ENCODE results near the gene DUSP8.

DUSP8 gene

DNA sequence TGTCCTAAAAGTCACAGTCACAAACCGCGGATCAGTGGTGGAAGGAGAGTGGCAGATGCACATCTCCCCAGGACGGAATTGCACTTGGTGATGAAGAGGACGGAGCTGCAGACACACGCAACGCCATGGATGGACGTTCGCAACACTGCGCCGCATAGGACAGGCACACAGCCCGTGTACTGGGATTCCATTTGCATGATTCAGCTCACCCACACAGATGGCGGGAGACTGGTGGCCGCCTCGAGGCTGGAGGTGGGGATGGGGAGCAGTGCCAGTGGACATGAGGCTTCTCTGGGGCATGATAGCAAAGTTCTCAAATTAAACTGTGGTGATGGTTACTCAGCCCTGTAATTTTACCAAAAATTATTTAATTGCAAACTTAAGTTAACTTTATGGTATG lies 37.4 kb downstream of the DUSP8 start:
- TF ChIP-seq GATA2 (IDR thresholded peaks at IDR 0.05; ENCODE audit: low read depth, low read length) (no peak), GATA3 (IDR thresholded peaks at IDR 0.05; ENCODE audit: low read depth, low read length) (no peak)

- no peak for TF ChIP-seq GATA2 (IDR thresholded peaks at IDR 0.05; ENCODE audit: low read depth, low read length)
- TF ChIP-seq GATA3 (IDR thresholded peaks at IDR 0.05; ENCODE audit: low read depth, low read length) = no peak
Measured at GRCh38 chr11:1534171-1534570, 37.9 kb downstream of the DUSP8 start.

GRCh38 chr11:1533342-1533725 lies 38.7 kb downstream of the DUSP8 start:
- TF ChIP-seq GATA3 (IDR thresholded peaks at IDR 0.05; ENCODE audit: low read depth, low read length) (no peak), GATA2 (IDR thresholded peaks at IDR 0.05; ENCODE audit: low read depth, low read length) (no peak)

DNA sequence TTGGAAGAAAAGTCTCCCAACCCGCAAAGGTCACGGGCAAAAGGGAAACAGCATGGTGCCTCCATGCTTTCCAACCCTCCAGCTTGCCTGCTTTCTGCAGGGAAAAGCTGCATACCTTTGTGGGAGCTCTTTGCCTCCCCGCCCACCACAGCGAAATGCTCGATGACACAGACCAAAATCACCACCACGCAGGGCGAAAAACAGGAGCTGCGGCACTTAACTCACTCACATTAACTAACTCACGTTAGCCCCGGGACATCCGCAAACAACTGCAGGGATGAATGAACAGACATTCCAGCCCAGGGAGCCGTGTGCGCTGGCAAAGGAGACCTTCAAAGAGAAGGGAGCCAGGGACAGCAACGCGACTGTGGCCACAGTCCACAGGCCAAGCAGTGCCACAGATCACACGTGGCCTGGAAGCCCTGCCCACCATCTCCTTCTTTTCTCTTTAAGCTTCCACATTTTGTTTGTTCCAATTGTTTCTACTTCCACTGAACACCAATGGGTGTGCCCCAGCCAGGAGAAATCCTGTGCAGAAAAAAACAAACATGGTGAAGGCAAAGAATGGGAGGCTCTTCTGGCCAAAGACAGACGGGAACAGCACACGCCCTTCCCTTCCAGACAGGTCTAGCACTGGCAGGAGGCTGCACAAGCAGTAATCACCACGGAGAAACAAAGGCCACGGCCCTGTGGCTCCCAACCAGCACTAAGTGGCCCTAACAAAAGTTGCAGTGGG lies 39.3 kb downstream of the DUSP8 start:
- TF ChIP-seq GATA2 (IDR thresholded peaks at IDR 0.05; ENCODE audit: low read depth, low read length) (no peak), GATA3 (IDR thresholded peaks at IDR 0.05; ENCODE audit: low read depth, low read length) (no peak)

DNA sequence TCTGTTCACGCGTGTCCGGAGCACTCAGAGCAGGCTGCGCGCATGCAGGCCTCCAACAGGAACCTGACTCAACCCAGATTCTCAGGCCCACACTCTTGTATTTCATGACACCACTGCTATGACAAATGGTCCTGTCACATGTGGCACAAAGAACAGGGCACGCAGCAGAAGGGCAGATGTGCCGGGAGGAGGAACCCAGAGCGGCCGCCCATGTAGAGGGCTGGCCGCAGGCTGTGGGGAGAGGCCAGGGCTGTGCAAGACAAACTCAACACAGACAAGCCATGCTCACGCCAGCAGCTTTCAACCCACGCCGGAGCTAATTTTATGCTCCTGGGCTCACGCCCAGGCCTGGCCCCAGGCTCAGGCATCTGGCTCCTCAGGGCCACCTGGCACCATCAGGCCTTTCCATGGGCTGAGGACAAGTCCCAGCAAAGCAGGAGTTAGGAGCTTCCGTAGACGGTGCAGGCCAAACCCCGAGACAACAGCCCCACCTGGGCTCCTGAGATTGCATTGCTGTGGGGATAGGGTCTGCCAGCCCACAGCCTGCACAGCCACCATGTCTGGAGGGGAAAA lies 40.0 kb downstream of the DUSP8 start:
- TF ChIP-seq GATA3 (IDR thresholded peaks at IDR 0.05; ENCODE audit: low read depth, low read length) = no peak
- no peak for TF ChIP-seq GATA2 (IDR thresholded peaks at IDR 0.05; ENCODE audit: low read depth, low read length)

DNA sequence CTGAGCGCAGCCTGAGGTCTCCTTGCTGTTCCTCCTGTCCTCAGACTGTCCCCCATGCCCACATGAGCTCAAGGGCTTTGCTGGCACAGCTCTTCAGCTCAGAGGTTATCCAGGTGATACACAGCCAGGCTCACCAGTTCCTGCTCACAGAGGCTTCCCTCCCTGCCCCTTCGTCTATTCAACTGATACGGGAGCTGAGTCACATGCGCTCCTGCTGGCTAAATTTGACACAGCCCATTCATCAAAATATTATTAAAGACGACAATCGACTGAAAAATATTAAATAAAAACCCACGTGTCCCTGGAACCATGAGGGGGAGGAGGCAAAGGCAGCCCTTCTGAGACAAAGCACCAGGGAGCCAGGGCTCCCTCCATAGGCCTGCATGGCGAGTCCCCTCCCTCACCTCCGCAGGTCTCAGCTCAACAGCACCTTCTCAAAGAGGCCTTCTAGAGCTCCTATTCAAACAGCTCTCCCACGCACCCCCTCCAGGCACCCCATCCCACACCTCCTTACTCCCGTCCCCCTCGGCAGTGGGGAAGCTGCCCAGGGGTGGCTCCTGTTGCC lies 40.5 kb downstream of the DUSP8 start:
- TF ChIP-seq GATA2 (IDR thresholded peaks at IDR 0.05; ENCODE audit: low read depth, low read length) (no peak), GATA3 (IDR thresholded peaks at IDR 0.05; ENCODE audit: low read depth, low read length) (no peak)

- TF ChIP-seq GATA2 (IDR thresholded peaks at IDR 0.05; ENCODE audit: low read depth, low read length) (no peak), GATA3 (IDR thresholded peaks at IDR 0.05; ENCODE audit: low read depth, low read length) (no peak)
Measured at GRCh38 chr11:1530686-1531448, 41.2 kb downstream of the DUSP8 start.

DNA sequence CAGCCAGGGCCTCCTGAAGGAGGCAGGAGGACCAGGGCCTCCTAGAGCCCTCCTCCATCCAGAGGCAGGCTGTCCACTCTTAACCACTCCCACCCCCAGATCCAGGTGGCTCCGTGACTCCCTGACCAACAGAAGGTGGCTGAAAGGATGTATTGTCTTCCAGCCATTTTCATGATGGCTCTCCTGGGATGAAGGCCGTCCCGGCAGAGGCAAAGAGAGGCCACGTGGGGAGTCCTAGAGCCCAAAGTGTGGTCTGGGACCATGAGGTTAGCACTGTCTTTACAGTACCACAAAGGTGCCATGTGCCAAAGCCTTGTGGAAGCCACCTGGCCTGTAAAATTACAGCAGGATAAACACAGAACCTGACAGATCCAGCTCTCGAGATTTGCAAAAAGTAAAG lies 42.3 kb downstream of the DUSP8 start:
- TF ChIP-seq GATA2 (IDR thresholded peaks at IDR 0.05; ENCODE audit: low read depth, low read length) = no peak
- no peak for TF ChIP-seq GATA3 (IDR thresholded peaks at IDR 0.05; ENCODE audit: low read depth, low read length)

- TF ChIP-seq GATA2 (IDR thresholded peaks at IDR 0.05; ENCODE audit: low read depth, low read length) (no peak), GATA3 (IDR thresholded peaks at IDR 0.05; ENCODE audit: low read depth, low read length) (no peak)
Measured at GRCh38 chr11:1529286-1529685, 42.8 kb downstream of the DUSP8 start.

DNA sequence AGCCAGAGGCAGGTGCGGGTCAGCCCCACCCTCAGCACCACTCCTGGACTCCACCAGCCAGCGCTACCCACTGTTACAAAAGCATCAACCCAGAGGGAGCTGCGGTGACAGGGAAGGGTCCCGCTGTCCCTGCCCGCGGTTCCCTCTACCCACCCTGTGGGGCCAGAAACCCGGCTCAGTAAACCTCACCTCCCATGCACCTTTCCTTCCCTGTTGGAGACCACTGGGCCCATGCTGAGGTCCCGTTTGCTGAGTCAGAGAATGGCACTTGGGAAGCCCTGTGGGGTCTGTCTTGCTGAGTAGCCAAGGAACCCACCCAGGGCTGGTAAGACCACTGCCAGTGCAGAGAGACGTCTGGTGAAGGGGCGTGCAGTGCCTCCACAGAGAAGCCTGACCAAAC lies 43.4 kb downstream of the DUSP8 start:
- TF ChIP-seq GATA2 (IDR thresholded peaks at IDR 0.05; ENCODE audit: low read depth, low read length) (no peak), GATA3 (IDR thresholded peaks at IDR 0.05; ENCODE audit: low read depth, low read length) (no peak)

GRCh38 chr11:1526785-1527184 lies 45.3 kb downstream of the DUSP8 start:
- TF ChIP-seq GATA3 (IDR thresholded peaks at IDR 0.05; ENCODE audit: low read depth, low read length) = no peak
- TF ChIP-seq GATA2 (IDR thresholded peaks at IDR 0.05; ENCODE audit: low read depth, low read length) = no peak

GRCh38 chr11:1523779-1524178 lies 48.3 kb downstream of the DUSP8 start:
- TF ChIP-seq GATA3 (IDR thresholded peaks at IDR 0.05; ENCODE audit: low read depth, low read length) (no peak), GATA2 (IDR thresholded peaks at IDR 0.05; ENCODE audit: low read depth, low read length) (no peak)

- TF ChIP-seq GATA2 (IDR thresholded peaks at IDR 0.05; ENCODE audit: low read depth, low read length) (no peak), GATA3 (IDR thresholded peaks at IDR 0.05; ENCODE audit: low read depth, low read length) (no peak)
Measured at GRCh38 chr11:1523077-1523476, 49.0 kb downstream of the DUSP8 start.

DNA sequence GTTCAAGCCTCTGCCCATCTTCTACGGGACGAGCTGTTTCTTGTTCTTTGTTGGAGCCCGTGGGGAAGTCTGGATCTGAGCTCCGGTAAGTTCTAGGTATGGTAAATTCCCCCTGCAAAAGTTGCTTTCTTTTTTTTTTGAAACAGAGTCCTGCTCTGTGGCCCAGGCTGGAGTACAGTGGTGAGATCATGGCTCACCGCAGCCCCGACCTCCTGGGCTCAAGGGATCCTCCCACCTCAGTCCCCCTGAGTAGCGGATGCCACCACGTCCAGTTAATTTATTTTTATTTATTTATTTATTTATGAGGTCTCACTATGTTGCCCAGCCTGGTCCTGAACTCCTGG lies 50.0 kb downstream of the DUSP8 start:
- TF ChIP-seq GATA3 (IDR thresholded peaks at IDR 0.05; ENCODE audit: low read depth, low read length) = no peak
- no peak for TF ChIP-seq GATA2 (IDR thresholded peaks at IDR 0.05; ENCODE audit: low read depth, low read length)

All from SH-SY5Y (cell line).